HepG2 (cell line): ENCODE measurements around the gene LUC7L. TPM values are rescaled to one million over a fixed set of nuclear protein-coding genes. Genes with fewer than 3 reads are reported as not detected.
A peak's percentile ranks its signal among the peaks of the same experiment; 100 is the strongest.

Source experiments
- ATF4 ChIP-seq, 2 experiments: fragments of 450-650 bp in 1 of 2; sonication (generic) in 1 of 2; formaldehyde crosslinking; IDR thresholded peaks; 2 replicates each; pipeline versions ENCODE4 v1.5.0 to v1.8.0; 2020 to 2022; ENCODE audit warnings: mild to moderate bottlenecking in 1 of 2, missing genetic modification reagents in 1 of 2
- CBX5 ChIP-seq: sonication (generic); formaldehyde crosslinking; IDR thresholded peaks from 2 replicates; pipeline ENCODE4 v1.4.0; 2020; ENCODE audit warnings: missing genetic modification reagents, borderline replicate concordance
- CREB1 ChIP-seq, 2 experiments: fragments of 450-650 bp in 1 of 2; IDR thresholded peaks; 2 replicates each; pipeline ENCODE4 v1.6.1; 2016 to 2017; ENCODE audit warnings: control low read depth in 1 of 2, mild to moderate bottlenecking in 1 of 2, missing compliant biosample characterization in 1 of 2, missing genetic modification characterization in 1 of 2
- FOSL2 ChIP-seq: sonication (generic); formaldehyde crosslinking; IDR thresholded peaks from 2 replicates; pipeline ENCODE4 v1.4.0; 2020; ENCODE audit warnings: missing genetic modification reagents
- HHEX ChIP-seq: IDR thresholded peaks from 2 replicates; pipeline ENCODE4 v1.6.1; 2016; ENCODE audit warnings: control low read depth
- HOXA5 ChIP-seq: sonication (generic); formaldehyde crosslinking; IDR thresholded peaks from 2 replicates; pipeline ENCODE4 v1.4.0; 2020; ENCODE audit warnings: missing genetic modification reagents
- KMT2B ChIP-seq: IDR thresholded peaks from 2 replicates; pipeline ENCODE4 v1.6.1; 2016; ENCODE audit warnings: missing genetic modification reagents, missing compliant biosample characterization
- LCORL ChIP-seq, 2 experiments: fragments of 450-650 bp in 1 of 2; sonication (generic) in 1 of 2; formaldehyde crosslinking in 1 of 2; IDR thresholded peaks; 2 replicates each; pipeline versions ENCODE4 v1.5.0 to v1.6.1; 2017 to 2020; ENCODE audit warnings: antibody characterized with exemption in 1 of 2, missing genetic modification reagents in 1 of 2
- MEF2D ChIP-seq: sonication (generic); formaldehyde crosslinking; IDR thresholded peaks from 2 replicates; pipeline ENCODE4 v1.5.1; 2020; ENCODE audit warnings: mild to moderate bottlenecking, missing genetic modification reagents
- RBM39 ChIP-seq: fragments of 200-400 bp; formaldehyde crosslinking; IDR thresholded peaks from one replicate; pipeline ENCODE4 v1.6.1; 2018; ENCODE audit warnings: antibody characterized with exemption, mild to moderate bottlenecking, low read depth, low read length; ENCODE audit not compliant: poor library complexity, severe bottlenecking
- SALL2 ChIP-seq: sonication (generic); formaldehyde crosslinking; IDR thresholded peaks from 2 replicates; pipeline ENCODE4 v1.8.1; 2023; ENCODE audit warnings: mild to moderate bottlenecking, missing genetic modification reagents, inconsistent platforms
- SKI ChIP-seq: fragments of 450-650 bp; IDR thresholded peaks from one replicate; pipeline ENCODE4 v1.6.1; 2018; ENCODE audit warnings: mild to moderate bottlenecking; ENCODE audit not compliant: partially characterized antibody
- STAT5B ChIP-seq: sonication (generic); formaldehyde crosslinking; IDR thresholded peaks from 2 replicates; pipeline ENCODE4 v1.4.0; 2020; ENCODE audit warnings: missing genetic modification reagents
- ZNF224 ChIP-seq: sonication (generic); formaldehyde crosslinking; IDR thresholded peaks from 2 replicates; pipeline ENCODE4 v1.5.0; 2020; ENCODE audit warnings: mild to moderate bottlenecking, missing genetic modification reagents
- ZNF260 ChIP-seq: sonication (generic); formaldehyde crosslinking; IDR thresholded peaks from 2 replicates; pipeline ENCODE4 v1.4.0; 2020; ENCODE audit warnings: missing genetic modification reagents, low read depth, mild to moderate bottlenecking, borderline replicate concordance
- ZNF460 ChIP-seq: sonication (generic); formaldehyde crosslinking; IDR thresholded peaks from 2 replicates; pipeline ENCODE4 v1.5.1; 2020; ENCODE audit warnings: missing genetic modification reagents, mild to moderate bottlenecking, borderline replicate concordance
- ZSCAN31 ChIP-seq: sonication (generic); formaldehyde crosslinking; IDR thresholded peaks from 2 replicates; pipeline ENCODE4 v1.5.0; 2020; ENCODE audit warnings: low read depth, mild to moderate bottlenecking, missing genetic modification reagents
- polyA plus RNA-seq, 8 experiments: library from polyadenylated mRNA; depleted of rRNA in 3 of 8; stranded (reverse) in 7 of 8; unstranded in 1 of 8; fragments of >200 nt; fragmentation: Illumina TruSeq in 4 of 8; extraction: Trizol in 4 of 8; gene quantifications; 2 replicates each; pipeline versions ENCODE4 v1.2.1 to v1.2.3, GENCODE V29; 2011 to 2016; ENCODE audit warnings: low read depth in 4 of 8, missing spikeins in 1 of 8, mixed read lengths in 1 of 8; ENCODE audit not compliant: insufficient read depth in 1 of 8
- total RNA-seq, 5 experiments: library from RNA; depleted of rRNA; stranded (reverse); fragments of >200 nt; fragmentation: Illumina TruSeq; extraction: Trizol; gene quantifications; 2 replicates each; pipeline ENCODE4 v1.2.3, GENCODE V29; 2016; ENCODE audit warnings: low read depth in 1 of 5
- TF ChIP-seq, protein P1 (sequence below): sonication (generic); formaldehyde crosslinking; IDR thresholded peaks from 2 replicates; pipeline ENCODE4 v1.8.0; 2022; ENCODE audit warnings: missing genetic modification reagents, mild to moderate bottlenecking, inconsistent platforms, borderline replicate concordance
- TF ChIP-seq, protein P2 (sequence below): sonication (generic); formaldehyde crosslinking; IDR thresholded peaks from 2 replicates; pipeline ENCODE4 v1.4.0; 2020; ENCODE audit warnings: missing genetic modification reagents, borderline replicate concordance
- TF ChIP-seq, protein P3 (sequence below): sonication (generic); formaldehyde crosslinking; IDR thresholded peaks from 2 replicates; pipeline ENCODE4; 2020; ENCODE audit warnings: missing genetic modification reagents, mild to moderate bottlenecking, borderline replicate concordance

LUC7L gene
- total and polyA plus RNA-seq, 2 of the 13 experiments (the other 11 are each of a cell fraction or from before 2014, with no cell fraction given) = 48.7 to 56.9 TPM

DNA sequence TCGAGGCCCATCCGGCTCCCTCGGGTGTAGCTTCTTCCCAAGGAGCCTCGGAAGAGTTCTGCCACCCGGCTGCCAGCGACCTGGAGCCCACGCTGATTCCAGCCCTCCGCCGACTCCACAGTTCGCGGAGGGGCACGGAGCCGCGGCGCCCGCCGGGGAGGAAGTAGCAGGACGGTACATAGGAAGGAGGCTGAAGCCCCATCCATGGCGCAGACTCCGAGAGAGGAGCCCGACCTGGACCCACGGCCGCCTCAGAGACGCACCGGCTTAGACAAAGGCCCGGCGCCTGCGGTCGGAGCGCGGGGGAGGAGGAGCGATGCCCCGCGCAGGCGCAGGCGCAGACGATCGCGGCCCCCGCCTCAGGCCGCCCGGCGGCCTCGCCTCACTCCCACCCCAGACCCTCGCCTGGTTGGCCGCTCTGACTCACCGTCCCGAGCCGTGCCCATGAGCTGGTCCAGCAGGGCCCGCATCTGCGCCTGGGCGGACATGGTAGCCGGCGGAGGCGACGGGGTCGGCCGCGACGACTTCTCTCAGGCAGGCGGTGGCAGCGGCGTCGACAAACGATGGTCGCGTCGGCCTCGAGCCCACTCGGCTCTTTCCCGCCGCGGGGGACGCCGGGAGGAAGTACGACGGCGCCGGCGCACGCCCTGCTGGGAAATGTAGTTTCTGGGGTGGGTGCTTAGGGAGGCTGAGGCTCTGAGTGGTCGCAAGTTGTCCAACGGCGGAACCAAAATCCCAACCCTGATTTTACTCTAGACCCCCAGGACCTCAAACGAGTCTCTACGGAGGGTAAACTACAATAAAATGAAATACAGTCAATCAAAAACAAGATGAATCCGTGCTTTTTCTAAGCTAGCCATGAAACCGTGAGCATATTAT, at the start of gene LUC7L (continued):
- TF ChIP-seq ZNF260 (CRISPR knock-in tag) (no peak), ZNF460 (CRISPR knock-in tag) (peak; percentile 34; the same call in 1 of the 2 replicates), KMT2B (CRISPR knock-in tag) (peak; percentile 97), SALL2 (CRISPR knock-in tag) (peak; percentile 92; the same call in 1 of the 2 replicates), HHEX (CRISPR knock-in tag) (no peak), HOXA5 (peak; percentile 97), CBX5 (CRISPR knock-in tag) (peak; percentile 60; the same call in 1 of the 2 replicates), SKI (peak; percentile 64), LCORL (IDR thresholded peaks at IDR 0.05) (no peak), LCORL (CRISPR knock-in tag; IDR thresholded peaks at IDR 0.05) (peak; percentile 43; the same call in 1 of the 2 replicates), CREB1 (IDR thresholded peaks at IDR 0.05) (peak; percentile 90), CREB1 (CRISPR knock-in tag; IDR thresholded peaks at IDR 0.05) (peak; percentile 96), RBM39 (peak; percentile 79), ZNF224 (peak; percentile 97; the same call in 1 of the 2 replicates), ATF4 (CRISPR knock-in tag; IDR thresholded peaks at IDR 0.05) (peak in 1 of 2 experiments; percentile 72; a peak in 2 of 4 replicates), ZSCAN31 (CRISPR knock-in tag) (peak; percentile 98), FOSL2 (peak; percentile 71), STAT5B (CRISPR knock-in tag) (peak; percentile 94), MEF2D (CRISPR knock-in tag) (peak; percentile 91)
- TF ChIP-seq, protein P1, sequence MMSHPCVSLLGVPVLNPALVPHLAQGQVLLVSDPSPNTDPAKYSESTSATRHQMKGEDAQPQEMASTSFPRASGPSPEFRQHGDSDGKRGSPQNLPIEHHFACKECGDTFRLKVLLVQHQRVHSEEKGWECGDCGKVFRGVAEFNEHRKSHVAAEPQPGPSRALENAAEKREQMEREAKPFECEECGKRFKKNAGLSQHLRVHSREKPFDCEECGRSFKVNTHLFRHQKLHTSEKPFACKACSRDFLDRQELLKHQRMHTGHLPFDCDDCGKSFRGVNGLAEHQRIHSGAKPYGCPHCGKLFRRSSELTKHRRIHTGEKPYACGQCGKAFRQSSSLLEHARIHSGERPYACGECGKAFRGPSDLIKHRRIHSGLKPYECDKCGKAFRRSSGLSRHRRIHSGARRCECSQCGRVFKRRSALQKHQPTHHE (CRISPR knock-in tag) = peak; percentile 86; the same call in 1 of the 2 replicates
- TF ChIP-seq, protein P2, sequence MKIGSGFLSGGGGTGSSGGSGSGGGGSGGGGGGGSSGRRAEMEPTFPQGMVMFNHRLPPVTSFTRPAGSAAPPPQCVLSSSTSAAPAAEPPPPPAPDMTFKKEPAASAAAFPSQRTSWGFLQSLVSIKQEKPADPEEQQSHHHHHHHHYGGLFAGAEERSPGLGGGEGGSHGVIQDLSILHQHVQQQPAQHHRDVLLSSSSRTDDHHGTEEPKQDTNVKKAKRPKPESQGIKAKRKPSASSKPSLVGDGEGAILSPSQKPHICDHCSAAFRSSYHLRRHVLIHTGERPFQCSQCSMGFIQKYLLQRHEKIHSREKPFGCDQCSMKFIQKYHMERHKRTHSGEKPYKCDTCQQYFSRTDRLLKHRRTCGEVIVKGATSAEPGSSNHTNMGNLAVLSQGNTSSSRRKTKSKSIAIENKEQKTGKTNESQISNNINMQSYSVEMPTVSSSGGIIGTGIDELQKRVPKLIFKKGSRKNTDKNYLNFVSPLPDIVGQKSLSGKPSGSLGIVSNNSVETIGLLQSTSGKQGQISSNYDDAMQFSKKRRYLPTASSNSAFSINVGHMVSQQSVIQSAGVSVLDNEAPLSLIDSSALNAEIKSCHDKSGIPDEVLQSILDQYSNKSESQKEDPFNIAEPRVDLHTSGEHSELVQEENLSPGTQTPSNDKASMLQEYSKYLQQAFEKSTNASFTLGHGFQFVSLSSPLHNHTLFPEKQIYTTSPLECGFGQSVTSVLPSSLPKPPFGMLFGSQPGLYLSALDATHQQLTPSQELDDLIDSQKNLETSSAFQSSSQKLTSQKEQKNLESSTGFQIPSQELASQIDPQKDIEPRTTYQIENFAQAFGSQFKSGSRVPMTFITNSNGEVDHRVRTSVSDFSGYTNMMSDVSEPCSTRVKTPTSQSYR (CRISPR knock-in tag) = peak; percentile 41; the same call in 1 of the 2 replicates
- TF ChIP-seq, protein P3, sequence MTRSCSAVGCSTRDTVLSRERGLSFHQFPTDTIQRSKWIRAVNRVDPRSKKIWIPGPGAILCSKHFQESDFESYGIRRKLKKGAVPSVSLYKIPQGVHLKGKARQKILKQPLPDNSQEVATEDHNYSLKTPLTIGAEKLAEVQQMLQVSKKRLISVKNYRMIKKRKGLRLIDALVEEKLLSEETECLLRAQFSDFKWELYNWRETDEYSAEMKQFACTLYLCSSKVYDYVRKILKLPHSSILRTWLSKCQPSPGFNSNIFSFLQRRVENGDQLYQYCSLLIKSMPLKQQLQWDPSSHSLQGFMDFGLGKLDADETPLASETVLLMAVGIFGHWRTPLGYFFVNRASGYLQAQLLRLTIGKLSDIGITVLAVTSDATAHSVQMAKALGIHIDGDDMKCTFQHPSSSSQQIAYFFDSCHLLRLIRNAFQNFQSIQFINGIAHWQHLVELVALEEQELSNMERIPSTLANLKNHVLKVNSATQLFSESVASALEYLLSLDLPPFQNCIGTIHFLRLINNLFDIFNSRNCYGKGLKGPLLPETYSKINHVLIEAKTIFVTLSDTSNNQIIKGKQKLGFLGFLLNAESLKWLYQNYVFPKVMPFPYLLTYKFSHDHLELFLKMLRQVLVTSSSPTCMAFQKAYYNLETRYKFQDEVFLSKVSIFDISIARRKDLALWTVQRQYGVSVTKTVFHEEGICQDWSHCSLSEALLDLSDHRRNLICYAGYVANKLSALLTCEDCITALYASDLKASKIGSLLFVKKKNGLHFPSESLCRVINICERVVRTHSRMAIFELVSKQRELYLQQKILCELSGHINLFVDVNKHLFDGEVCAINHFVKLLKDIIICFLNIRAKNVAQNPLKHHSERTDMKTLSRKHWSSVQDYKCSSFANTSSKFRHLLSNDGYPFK (CRISPR knock-in tag) = peak; percentile 94
